Retina (tissue), 1 donor: ENCODE measurements around the gene STK32C.

ENCODE experiments used
- DNase-seq: peaks from one replicate; pipeline ENCODE4 v3.0.0-alpha.2; 2016

The STK32C gene

DNA sequence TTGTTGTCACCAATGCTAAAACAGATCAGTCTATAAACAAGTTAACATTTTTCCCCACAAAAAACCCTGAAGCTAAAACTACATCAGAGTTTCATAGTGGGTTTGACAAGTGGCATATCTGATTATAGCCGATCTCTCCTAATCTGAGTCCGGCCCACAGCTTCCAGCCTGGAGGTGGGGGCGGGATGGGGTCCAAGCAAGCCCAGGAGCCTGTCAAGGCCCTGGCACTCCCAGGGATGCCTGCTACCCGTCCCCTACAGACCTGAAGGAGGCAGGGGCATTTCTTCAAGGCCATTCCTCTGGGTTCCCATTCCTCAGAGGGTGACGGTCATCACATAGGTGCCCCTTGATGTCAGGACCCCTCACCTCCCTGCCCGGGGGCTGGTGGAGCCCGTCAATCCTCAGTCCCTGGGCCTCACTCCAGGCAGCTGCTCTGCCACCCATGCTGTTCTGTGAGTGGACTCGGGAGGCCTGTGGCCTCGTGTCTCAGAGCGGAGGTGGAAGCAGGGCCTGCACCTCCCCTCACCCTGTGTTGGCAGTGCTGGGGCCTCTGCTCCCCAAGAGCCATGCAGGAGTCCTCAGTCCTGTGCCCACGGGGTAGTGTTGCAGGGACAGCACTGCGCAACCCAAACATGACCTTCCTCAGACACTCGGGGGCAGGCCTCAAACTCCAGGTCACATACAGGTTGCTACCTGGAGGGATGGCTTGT is 112.2 kb downstream of the STK32C start:
- no peak for DNase-seq

DNA sequence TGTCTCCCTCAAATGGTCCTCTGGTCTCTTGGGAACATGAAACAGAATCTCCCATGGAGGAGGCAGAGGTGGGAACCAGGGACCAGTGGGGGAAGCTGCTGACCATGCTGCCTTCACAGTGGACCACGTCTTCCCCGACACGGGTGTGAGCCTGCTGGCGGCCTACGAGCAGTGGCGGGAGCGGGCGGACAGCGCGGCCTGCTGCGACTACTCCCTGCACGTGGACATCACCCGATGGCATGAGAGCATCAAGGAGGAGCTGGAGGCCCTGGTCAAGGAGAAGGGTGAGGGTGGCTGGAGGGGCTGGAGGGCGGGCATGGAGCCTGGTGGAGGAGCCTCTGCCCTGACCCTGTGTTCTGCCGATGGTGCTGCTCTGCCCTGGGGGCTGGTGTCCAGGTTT is 113.0 kb downstream of the STK32C start:
- no peak for DNase-seq

DNA sequence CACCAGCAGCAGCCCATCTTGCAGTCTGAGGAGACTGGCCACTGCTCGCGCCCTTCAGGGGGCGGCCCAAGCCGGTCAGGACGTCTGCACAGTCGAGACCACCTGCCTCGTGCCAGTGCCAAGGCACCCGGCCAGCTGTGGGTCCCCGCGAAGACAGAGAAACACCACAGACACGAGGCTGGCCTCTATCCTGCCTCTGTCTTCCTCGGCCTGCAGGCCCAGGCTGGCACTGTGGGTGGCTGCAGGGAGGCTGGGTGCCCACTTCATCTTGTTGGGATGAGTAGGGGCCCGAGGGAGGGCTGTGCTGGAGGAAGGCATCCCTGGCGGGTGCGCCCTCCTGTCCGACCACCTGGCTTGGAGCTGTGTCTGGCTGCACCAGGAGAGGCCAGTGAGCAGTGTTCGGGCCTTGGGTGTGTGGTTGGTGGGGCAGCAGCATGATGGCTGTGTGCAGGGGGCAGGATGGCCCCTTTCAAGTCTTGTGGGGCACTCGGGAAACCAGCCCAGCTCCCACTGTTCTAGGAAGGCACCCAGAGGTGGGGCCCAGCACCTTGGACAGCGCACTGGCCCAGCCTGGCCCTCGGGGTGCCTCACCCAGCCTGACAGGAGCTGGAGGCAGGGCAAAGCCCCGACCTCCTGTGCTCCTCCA is 113.7 kb downstream of the STK32C start:
- no peak for DNase-seq

- no peak for DNase-seq
Measured at GRCh38 chr10:132192991-132193665, 114.6 kb downstream of the STK32C start.

GRCh38 chr10:132192076-132192975 is 115.4 kb downstream of the STK32C start:
- DNase-seq: no peak

DNA sequence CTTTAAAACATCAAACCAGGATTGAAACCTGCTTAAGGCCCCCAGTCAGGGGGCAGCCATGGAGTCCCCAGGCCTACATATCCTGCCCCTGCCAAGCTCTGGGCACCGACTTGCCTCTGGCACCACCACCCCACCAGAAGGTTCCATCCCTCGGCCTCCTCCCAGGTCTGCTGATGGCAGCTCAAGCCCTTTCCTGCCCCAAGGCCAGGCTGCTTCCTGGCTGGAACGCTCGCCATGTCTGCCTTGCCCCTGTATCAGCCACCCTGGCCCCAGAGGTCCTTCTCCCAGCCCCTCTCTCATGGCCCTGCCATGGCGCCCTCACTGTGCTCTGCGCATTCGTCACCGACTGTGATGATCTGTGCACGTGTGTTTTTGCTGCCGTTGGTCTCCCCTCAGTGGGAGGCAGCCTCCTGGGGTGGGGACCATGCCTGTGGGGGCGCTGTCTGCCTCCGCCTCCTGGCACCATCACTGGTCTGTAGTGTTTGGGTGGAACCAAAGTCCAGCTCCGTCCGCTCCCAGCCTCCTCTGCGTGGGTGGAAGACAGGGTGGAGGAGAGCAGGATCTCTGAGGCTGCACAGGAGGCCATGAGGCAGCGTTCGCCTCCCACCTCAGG is 117.8 kb downstream of the STK32C start:
- no peak for DNase-seq

- DNase-seq: no peak
Measured at GRCh38 chr10:132189016-132189415, 118.7 kb downstream of the STK32C start.

DNA sequence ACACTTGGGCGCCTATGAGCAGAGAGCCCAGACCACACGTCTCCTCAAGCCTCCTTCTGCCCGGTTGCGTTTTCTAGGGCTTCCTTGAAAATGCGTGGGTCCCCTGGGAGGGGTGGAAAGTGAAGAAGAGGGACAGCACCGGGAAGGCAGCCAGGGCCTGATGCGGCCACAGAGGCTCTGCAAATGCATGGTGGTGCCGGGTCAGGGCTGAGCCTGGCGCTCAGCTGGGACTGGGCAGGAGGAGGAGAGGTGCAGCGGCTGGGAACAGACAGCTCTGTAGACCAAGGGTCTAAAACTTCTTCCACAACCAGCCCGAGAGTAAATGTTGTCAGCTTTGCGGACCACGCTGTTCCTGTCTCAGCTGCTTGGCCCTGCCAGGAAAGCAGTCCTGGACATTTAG is 119.4 kb downstream of the STK32C start:
- no peak for DNase-seq

GRCh38 chr10:132187430-132188138 is 120.2 kb downstream of the STK32C start:
- DNase-seq: peak; percentile 71

GRCh38 chr10:132186488-132187429 is 121.0 kb downstream of the STK32C start, which contains the start of gene DPYSL4:
Gene DPYSL4, plus strand, starts transcription at chr10:132186948. Its CDS starts 116 bp downstream, at chr10:132187064.
- DNase-seq: peak; percentile 81

DNA sequence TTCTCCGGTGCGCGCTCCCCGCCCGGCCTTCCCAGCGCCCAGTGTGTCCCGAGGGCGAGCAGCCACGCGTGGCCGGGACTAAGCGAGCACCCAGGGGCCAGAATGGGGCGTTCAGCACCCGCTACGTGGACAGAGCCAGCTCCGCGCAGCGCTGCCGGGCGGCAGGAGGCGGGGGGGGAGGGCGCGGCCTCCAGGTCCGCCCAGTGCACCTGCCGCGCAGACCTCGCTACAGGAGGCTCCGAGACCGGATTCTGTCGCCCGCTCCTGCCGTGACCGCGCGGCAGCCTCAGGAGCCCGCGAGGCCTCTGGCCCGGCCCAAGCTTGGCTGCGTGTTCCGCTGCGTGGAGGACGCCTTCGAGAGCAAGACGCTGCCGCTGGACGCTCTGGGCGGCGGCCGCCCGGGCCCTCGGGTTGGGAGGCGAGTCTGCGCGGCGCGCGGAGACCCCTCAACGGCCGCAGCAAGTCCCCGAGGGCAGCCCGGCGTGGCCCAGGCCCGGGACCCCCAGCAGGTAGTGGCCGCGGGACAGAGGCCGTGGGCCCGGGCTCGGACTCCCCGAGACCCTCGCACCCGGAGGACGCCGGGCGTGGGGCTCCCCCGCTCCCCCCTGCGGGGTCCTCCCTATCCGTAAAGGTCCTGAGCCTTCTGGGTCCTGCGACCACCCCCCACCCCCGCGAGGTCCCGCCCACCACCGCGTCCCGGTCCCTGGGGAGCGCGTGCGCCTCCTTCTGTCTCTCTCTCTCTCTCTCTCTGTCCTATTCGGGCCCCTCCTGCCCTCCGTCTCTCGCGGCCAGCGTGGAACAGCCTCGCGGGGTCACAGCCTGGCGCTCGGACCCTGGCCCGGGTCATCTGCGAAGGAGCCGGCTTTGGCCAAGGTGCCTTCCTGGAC is 121.9 kb downstream of the STK32C start:
- peak; percentile 79 for DNase-seq

- DNase-seq: no peak
Measured at GRCh38 chr10:132184816-132185593, 122.7 kb downstream of the STK32C start.

- no peak for DNase-seq
Measured at GRCh38 chr10:132183046-132183445, 124.7 kb downstream of the STK32C start.

GRCh38 chr10:132182591-132182990 is 125.2 kb downstream of the STK32C start:
- peak; percentile 36 for DNase-seq

GRCh38 chr10:132181691-132182425 is 125.9 kb downstream of the STK32C start:
- DNase-seq: no peak

- no peak for DNase-seq
Measured at GRCh38 chr10:132180736-132181135, 127.0 kb downstream of the STK32C start.

DNA sequence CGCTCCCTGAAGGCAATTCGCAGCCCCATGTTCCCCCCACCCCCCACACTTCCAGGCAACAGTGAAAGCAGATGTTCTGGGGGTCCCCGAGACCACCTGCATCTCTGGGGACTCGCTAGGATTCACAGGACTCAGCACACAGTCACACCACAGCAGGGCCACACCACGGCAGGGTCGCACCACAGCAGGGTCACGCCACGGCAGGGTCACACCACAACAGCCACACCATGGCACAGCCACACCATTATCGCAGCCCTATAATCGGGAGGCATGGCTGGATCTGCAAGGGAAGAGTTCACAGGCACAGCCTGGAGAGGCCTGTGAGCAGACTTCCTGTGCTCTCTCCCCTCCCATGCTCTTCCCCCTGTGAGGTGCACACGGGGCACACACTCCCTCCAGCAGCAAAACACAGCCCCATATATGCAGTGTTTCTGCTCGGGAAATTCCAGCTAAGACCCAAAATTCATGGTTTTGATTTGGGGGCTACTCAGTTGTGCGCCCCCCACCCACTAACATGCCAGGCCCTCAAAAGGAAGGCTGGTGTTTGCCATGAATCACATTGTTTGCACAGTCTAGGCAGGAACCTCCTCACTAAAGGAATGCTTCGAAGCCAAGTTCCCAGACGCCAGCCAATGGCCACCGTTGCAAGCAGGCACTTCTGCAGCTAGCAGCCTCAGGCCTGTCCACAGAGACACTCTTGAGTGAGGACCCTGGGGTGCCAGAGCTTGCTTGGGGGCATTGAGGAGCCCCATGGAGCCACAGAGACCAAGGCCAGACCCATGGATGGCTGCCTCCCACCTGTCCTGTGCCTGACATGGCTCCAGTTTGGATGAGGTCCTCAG is 128.0 kb downstream of the STK32C start:
- no peak for DNase-seq
